ENCODE results near the gene CRACR2B.

CRACR2B gene

DNA sequence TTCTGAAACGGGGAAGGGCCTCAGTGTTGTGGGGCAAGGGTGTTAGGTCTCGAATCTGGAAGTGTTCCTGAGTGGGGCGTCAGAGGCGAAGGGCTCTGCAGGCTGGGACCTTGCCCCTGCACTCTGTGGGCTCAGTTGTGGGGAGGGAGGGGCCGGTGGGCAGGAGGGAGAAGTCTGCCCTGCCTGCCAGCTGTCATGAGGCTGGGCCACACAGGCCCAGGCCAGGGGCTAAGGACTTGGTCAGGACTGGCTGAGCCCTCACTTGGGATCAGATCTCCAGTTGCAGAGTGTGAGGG is at the start of gene CRACR2B:
Gene CRACR2B (plus strand): TSS at position 23 of the 296 bp plus-strand sequence. CDS start 689 bp downstream, outside the sequence.
- no peak for DNase-seq (ENCODE audit: extremely low read depth in 1 of 2, low read depth in 1 of 2)

DNA sequence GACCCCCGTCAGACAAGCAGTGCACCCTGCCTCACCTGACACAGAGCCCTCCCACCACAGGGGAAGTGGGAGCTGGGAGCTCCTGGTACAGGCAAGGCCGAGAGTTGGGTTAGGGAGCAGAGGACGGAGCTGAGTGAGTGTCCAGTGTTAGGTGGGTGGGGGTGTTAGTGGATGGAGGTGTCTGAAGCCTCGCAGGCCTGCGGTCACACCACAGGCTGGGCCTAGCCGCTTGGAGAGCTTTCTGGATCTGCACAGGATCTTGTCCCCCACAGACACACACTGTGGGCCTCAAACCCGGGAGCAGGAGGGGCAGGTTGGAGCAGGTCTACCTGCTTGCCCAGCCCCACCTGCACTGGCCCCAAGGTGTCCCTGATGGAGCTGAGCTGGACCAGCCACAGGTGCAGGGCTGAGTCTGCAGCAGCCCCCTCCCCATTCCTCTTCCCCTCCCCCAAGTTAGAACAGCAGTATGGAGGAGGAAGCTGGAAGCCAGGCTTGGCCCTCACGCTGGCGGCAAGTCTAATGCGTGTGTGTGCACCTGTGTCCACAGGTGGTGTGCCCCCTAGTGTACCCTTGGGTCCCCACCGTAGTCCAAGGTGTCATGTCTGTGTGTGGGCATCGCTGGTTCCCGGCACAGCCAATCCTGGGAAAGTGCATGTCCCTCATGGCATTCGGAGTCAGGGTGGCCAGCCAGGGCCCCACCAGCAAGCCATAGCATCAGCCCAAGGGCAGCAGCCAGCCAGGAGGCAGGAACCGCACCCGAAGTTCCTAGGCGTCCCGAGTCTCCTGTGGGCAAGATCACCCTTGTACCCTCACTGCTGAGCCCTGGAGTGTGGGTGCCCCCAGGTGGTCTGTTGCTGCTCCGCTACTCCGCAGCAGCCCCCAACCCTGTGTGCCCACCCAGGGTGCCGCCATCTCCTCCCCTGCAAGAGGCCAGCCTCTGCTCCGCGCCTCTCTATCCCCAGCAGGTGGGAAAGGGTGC is 48.5 kb upstream of the CRACR2B start:
- no peak for DNase-seq (ENCODE audit: extremely low read depth in 1 of 2, low read depth in 1 of 2)

DNA sequence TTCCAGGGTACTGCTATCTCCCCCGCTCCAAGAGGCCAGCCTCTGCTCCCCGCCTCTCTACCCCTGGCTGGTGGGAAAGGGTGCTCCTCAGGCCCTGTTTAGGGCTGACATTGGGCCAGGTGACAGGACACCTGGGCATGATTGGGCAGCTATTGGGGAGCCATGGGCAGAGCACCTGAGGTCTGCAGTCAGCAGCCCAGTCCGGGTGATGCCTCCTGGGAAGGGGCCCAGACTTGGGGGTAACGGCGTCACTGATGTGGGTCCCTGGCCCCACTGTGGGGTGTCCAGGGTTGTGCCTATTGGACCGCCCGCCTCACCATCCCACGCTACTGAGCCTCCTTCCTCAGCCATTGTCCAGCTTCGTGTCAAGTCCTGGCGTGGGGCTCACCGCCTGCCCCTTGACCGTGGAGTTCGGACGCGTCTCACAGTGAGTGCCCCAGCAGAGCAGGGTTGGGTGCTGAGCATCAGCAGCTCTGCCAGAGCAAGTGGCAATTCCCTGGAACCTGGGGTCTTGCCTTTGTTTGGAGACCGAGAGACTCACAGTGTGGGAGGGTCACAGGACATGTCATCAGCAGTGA is 47.7 kb upstream of the CRACR2B start:
- no peak for DNase-seq (ENCODE audit: extremely low read depth in 1 of 2, low read depth in 1 of 2)

DNA sequence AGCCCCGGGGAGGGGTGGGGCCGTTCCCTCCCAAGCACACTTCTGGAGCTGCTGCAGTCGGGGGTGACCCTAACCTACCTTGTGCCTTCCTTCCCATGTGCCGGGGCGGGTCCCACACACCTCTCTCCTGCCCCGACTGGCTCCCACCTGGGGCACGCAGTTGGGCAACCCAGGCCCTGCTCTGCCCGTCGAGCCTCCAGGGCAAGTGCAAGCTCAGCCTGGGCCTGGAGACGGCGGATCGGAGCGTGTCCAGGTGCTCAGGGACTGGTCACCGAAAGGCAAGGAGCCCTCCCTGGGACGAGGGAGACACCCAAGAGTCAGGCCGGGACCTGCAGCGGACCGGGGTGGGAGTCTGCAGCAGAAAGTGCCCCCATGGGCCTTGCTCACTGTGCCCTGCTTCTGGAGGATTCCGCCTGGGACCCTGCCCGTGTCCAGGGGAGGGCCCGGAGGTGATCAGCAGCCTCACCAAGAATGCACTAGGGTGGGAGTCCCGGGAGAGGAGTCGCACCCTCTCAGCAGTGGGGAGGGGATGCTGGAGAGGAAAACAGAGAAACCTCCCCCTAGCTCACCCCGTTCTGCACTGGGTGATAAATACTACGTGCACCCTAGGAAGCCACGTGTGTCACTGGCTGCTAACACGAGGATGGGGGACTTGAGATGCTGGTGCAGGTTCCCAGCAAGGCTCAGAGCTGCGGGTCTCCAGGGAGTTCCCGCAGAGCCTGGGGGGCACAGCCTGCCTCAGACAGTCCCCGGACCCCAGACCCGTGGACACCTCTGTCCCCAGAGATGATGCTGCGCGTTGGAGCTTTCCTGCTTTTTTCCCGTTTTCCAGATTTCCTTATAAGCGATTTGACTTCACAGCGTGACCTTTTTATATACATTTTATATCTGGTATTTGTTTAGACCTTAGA is 45.2 kb upstream of the CRACR2B start:
- DNase-seq (ENCODE audit: extremely low read depth in 1 of 2, low read depth in 1 of 2) = no peak

DNA sequence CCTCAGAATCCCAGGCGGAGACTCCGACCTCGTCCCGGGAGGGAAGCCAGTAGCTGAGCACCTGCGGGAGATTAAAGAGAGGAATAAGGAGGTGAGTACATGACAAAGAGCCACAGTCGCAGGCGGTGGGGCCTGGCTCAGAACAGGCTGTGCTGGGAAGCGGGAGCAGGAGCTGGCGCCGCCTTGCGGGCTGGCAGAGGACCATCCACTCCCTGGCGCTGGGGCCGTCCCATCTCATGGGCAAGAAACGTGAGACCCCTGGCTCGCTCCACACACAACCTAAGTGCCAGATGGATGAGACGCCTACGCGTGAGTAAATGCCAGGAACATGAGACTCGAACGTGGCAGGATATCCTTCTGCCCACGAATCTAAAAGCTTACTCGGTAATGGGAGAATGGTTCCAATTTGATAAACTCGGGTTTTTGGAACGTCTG is 44.1 kb upstream of the CRACR2B start:
- DNase-seq (ENCODE audit: extremely low read depth in 1 of 2, low read depth in 1 of 2) = no peak

DNA sequence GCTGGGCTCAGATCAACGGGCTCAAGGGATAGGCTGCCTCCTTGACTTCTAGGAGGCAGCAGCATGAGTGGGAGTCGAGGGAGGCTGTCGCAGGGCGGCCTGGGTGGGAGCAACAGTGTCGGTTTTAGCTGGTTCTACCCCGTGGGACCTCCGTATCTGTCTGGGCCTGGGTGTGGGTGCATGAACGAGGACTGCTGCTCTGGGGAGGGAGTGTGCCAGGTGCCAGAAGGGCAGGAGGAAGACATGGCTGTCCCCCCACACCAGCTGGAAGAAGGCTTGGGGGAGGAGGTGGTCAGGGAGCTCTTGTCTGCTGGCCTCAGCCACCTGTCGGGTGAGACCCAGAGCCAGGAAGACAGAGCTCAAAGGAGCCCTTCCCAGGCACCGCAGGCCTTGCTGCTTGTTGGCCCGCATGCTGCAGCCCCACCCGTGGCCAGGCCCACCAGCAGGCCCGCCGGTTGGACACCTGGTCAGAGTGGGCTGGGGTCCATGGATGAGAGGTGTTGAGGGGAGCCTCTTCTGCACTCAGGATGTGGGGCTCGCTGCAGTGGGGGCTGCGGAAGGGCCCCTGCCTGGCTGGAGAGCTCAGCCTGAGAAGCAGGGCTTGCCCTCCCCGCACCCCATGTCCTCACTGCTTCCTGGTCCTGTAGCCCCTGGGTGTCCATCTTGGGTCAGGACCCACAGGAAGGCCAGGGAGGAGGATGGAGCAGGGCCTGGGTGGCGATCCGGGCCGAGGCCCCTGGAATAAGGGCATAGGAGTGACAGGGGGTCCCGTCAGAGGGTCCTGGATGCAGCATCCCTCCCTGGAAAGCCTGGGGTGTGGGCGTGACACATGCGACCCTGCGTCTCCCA is 41.3 kb upstream of the CRACR2B start:
- DNase-seq (ENCODE audit: extremely low read depth in 1 of 2, low read depth in 1 of 2) = no peak

DNA sequence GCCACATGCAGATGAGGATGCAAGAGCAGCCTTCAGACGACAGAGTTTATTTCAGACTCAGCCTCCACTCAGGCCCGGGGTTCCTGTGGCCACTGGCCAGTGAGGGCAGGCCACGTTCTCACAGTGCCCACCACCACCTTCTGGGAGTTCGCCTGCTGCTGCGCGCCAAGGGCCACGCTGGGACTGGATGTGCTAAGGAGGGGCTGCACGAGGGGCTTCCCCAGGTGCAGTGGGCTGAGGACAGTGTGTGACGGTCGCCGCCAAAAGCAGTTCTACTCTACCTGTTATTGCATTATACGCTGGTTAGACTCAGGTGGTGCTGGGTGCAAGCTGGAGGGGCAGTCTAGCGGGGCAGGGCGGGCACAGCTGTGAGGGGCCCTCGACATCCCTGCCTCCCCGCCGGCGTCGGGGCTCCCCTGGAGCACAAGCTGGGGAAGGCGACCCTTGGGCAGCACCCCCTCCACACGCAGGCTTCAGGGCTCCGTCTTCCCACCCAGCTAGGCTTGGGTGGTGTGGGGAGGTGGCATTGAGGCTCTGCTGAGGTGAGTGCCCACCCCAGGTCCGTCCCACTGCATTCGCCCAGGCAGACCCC is 40.5 kb upstream of the CRACR2B start:
- DNase-seq (ENCODE audit: extremely low read depth in 1 of 2, low read depth in 1 of 2) = no peak

DNA sequence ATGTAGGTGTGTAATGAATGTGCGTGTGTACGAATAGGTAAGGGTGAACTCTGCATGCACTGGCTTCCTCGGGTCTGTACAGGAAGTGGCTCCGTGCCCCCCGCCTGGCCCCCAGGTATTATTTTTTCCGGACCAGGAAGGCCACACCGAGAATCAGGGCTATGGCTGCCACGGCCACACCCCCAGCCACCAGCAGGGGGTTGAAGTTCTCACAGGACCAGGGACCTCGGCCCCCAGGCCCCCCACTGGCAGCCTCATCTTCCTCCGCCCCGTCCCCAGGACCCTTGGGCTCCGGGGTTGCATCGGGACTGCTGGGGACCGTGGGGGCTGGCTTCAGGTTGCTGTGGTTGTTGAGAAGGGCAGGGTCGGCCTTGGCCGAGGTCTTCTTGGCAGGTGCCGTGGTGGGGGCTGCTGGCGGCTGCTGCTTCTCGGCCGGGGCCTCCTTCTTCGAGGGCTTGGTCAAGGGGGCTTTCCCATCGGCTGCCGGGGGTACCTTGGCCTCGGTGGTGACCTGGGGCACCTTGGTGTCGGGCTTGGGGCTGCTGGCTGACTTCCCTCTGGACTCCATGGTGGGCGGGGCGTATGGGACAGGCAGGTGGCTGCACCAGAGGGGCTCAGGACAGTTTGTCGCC is 39.6 kb upstream of the CRACR2B start:
- DNase-seq (ENCODE audit: extremely low read depth in 1 of 2, low read depth in 1 of 2) = no peak

DNA sequence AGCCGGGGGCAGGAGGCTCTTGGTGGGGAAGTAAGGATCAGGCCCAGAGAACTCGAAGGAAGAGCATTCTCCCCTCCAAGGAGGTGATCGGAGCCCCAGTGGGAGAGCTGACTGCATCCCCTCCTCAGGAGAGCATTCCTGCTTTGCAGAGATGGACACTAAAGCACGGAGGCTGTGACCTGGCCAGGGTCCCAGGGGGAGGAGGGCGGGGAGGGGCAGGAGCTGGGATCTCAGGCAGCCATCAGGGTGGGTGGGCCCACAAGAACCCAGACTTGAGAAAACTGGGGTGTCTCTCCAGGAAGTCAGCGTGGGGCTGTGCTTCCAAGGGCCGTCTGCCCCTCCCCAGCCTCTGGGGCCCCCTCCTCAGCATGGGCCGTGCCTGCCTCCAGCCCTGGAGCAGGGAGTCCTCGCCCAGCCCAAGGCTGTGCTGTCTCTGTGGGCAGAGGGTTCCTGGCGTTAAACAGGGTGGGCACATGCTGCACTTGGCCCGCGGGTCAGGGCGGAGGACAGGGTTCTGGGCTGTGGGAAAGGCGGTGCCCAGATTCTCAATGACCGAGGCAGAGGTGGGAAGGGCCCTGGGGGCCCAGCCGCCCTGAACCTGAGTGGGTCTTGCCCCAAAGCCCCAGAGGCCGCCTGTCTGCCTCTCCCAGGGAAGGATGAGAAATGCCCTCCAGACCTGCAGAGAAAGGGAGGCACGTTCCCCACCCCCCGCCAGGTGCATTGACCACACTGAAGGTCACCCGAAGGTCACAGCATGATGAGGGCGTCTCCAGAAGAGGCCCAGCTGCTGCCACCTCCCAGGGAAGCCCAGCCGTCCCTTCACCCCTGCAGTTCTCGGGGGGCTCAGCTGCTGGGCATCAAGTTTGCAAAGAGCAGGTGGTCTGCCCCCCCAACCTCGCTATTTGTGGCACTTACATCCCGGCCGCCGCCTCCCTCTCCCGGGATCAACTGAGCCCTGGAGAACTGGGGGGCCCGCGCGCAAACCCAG is 38.5 kb upstream of the CRACR2B start:
- DNase-seq (ENCODE audit: extremely low read depth in 1 of 2, low read depth in 1 of 2) = no peak

DNA sequence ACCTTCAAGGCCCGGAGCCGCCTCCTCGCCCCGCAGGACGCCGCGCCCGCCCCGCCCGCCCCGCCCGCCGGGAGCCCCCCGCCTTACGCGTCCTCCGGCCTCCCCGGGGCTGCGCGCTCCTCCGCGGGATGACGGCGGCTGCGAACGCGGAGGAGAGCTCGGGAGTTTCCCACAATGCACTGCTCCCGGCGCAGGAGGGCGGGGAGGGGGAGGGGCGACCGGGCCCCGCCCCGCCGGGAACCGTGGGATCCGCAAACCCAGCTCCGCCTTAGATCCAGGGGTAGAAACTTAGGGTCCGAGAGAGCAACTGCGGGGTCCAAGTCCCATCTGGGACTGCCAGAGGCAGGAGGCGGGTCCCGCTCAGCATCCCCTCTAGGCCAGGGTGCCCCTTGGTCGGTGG is 37.8 kb upstream of the CRACR2B start, which contains the start of gene CEND1:
Gene CEND1 (minus strand): TSS at position 148 of the 400 bp plus-strand sequence. CDS start 1,514 bp downstream, outside the sequence.
- DNase-seq (ENCODE audit: extremely low read depth in 1 of 2, low read depth in 1 of 2) = no peak

DNA sequence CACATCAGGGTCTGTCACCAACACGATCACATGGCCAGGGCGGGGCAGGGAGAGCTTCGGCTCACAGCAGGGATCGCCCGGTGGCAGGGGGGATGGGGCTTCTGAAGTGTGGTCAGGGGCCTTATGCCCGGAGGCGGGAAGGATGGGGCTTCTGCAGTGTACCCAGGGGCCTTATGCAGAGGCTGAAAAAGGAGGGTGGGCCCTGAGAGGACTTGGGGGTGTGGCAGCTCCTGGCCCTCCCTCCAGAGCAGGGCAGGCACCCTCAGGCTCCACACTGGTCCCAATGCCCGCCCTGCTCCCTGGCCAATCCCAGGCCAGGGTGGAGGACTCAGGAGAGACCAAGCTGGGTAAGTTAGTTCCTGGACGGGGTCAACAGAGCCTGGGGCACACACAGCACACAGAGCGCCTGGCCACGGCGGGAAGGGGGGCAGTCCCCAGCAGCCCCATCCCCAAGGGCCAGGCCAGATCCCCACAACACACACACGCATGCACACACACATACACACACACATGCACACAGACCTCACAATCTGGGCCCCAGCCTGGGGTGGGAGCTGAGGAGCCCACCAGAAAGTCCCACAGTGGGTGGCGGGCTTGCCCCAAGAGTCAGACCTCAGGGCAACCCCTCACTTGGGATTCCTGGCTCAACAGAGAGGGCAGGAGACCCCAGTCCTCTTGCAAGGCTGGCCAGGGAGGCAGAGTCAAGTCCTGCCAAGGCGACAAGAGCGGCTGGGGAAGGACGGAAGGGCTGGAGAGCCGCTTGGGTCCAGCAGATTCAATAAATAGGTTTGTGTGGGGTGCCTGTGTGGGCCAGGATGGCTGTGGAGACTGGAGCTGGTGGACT is 36.8 kb upstream of the CRACR2B start:
- no peak for DNase-seq (ENCODE audit: extremely low read depth in 1 of 2, low read depth in 1 of 2)

DNA sequence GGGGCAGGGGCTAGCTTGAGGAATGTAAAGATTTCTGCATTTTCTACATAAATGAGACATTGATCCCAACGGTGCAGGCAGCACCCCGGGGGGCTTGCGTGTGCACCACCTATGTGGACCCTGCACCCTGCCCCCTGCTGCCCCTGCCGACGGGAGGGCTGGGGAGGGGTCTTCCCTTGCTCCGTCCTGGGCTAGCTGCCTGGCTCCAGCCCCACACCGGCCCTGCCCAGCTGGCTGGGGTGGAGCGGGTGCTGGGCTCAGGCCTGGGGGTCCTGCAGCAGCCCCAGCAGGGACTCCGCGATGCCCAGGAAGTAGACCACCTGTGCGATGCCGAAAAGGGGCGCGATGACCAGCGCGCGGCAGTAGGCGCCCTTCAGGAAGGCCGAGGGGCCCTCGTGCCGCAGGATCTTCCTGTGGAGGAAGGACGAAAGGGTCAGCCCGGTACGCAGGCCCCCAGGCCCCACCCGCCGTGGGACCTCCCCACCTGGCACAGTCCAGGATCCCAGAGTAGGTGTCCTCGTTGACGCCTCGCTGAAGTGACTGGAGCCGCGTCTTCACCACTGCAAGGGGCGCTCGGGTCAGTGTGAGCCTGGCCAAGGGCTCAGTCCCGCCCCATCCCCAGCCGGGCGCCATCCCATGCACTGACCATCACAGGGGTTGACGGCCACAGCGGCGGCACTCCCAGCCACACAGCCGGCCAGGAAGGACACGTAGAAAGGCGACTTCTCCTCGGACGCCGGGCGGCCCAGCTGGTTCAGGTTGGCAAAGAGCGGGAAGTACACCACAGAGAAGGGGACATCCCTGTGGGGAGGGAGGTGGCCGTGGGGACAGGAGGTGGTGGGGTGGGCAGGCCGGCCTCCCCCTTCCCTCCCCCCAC is 35.8 kb upstream of the CRACR2B start:
- DNase-seq (ENCODE audit: extremely low read depth in 1 of 2, low read depth in 1 of 2) = no peak

DNA sequence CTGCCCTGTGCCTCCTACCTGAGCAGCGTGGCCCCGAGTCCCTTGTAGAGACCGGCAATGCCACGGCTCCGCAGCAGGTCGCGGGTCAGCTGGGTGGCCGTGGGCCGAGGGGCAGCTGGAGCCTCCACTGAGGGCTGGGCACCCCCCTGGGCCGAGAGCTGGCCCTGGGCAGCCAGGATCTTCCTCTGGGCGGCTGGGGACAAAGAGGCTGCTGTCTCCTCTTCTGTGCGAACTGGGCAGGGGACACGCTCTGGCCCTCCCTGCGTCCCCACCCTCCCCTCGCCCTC is 35.2 kb upstream of the CRACR2B start:
- no peak for DNase-seq (ENCODE audit: extremely low read depth in 1 of 2, low read depth in 1 of 2)

DNA sequence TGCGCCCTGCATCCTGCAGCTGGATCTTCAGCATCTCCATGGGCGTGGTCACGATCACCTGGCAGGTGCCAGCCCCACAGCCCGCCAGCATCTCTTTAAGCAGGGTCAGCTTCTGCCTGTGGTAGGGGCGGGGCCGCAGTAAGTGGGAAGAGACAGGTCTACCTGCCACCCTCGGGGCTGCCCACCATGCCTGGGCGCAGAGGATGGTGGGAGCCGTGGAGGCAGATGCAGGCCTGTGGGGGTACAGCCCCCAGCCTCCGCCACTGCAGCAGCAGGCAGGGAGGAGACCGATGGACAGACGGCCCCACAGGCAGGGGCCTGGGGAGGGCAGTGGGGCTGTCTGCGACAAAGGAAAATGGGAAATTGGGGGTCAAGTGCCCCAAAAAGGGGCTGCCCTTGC is 34.8 kb upstream of the CRACR2B start:
- no peak for DNase-seq (ENCODE audit: extremely low read depth in 1 of 2, low read depth in 1 of 2)

DNA sequence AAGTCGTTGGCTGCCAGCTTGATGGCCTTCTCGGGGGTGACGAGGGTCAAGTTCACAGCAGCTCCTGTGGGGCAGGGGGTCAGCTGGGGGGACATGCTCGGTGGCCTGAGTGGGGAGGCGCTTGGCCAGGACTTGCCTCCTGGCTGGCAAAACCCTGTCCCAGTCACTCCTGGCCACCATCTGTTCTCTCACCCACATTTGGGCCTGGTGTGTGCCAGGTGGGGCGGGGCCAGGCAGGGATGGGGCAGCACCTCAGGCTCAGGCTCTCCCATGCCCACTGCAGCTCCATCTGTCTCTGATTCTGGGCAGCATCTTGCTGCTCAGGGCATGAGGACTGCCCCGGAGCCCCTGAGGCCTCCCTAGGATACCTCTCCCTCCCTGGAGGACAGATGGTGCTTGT is 34.2 kb upstream of the CRACR2B start:
- DNase-seq (ENCODE audit: extremely low read depth in 1 of 2, low read depth in 1 of 2) = no peak

DNA sequence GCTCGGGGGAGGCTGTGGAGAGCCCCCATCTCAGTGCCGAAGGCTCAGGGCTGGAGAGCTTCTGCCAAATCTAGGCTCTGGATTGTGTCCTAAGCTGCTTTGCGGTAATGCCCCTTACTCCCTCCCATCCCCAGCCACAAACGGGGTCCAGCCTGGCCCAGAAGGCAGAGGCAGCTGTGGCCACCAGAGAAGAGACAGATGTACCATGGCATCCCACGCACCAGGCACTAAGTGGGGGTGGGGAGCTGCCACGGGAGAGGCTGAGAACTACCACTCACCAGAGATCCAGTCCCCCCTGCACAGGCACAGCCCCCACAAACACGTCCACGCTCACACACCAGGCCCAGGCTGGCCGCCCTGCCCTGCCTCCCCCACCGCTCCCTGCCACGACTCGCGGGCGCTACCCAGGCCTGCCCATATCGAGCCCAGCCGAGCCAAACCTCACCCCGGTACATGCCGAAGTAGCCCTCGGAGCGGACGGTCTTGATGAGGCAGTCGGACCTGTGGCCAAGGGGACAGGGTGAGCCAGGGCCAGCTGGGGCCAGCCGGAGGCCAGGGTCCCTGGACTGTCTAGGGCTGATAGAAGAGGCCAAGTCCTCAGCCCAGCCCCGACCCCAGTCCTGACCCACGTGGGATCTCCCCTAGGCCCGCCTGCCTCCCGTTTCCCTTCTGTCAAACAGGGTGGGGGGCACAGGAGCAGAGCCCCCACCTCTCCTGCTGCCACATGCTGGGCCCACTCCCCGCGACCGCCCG is 33.5 kb upstream of the CRACR2B start:
- DNase-seq (ENCODE audit: extremely low read depth in 1 of 2, low read depth in 1 of 2) = no peak

All from activated CD8-positive, alpha-beta memory T cell treated with anti-CD3 and anti-CD28 coated beads for 1 hour (primary cell).